ENCODE measurements around the gene ITGB5. TPM values are rescaled to one million over a fixed set of nuclear protein-coding genes. Genes with fewer than 3 reads are reported as not detected.

ITGB5 gene
- total RNA-seq, 1 donor from 2014 or later: 139 TPM

GRCh38 chr3:124780761-124781475 lies 106.2 kb downstream of the ITGB5 start:
- Mint-ChIP-seq H3K9me3 (ENCODE audit: unreplicated experiment) (no peaks in the 10 kb centered on the region), H3K4me1 (ENCODE audit: low read depth, unreplicated experiment) (peaks cover 40% of the 10 kb centered on the region), H3K4me3 (ENCODE audit: unreplicated experiment) (peak overlapping the region; percentile 8), H3K27me3 (ENCODE audit: low read depth, unreplicated experiment) (no peaks in the 10 kb centered on the region), H3K36me3 (ENCODE audit: low read depth, unreplicated experiment) (peaks cover 17% of the 10 kb centered on the region), H3K27ac (ENCODE audit: unreplicated experiment) (peak overlapping the region; percentile 95)
- H3K4me3 ChIP-seq (ENCODE audit: insufficient read depth, low read depth, low read length): no peak overlapping the region
- peaks cover 41% of the 10 kb centered on the region for H3K4me1 ChIP-seq (ENCODE audit: insufficient read depth, low read length)
- peak overlapping the region; percentile 69 for H3K4me2 ChIP-seq (ENCODE audit: low read length)
- H4K20me1 ChIP-seq (ENCODE audit: insufficient read depth, low read length): peaks cover 6% of the 10 kb centered on the region
- H2AFZ ChIP-seq (ENCODE audit: low read depth, low read length): peak overlapping the region; percentile 6
- FAIRE-seq: peak; percentile 63
- H3K27ac ChIP-seq (ENCODE audit: low read depth, low read length): peak overlapping the region; percentile 83
- no peaks in the 10 kb centered on the region for H3K27me3 ChIP-seq (ENCODE audit: insufficient read depth, low read length)
- peaks cover 9% of the 10 kb centered on the region for H3K79me2 ChIP-seq (ENCODE audit: insufficient read depth, low read length)
- no peaks in the 10 kb centered on the region for H3K9me3 ChIP-seq (ENCODE audit: insufficient read depth, low read depth, low read length)
- peak overlapping the region; percentile 74 for H3K9ac ChIP-seq (ENCODE audit: low read length)
- TF ChIP-seq, protein P1, sequence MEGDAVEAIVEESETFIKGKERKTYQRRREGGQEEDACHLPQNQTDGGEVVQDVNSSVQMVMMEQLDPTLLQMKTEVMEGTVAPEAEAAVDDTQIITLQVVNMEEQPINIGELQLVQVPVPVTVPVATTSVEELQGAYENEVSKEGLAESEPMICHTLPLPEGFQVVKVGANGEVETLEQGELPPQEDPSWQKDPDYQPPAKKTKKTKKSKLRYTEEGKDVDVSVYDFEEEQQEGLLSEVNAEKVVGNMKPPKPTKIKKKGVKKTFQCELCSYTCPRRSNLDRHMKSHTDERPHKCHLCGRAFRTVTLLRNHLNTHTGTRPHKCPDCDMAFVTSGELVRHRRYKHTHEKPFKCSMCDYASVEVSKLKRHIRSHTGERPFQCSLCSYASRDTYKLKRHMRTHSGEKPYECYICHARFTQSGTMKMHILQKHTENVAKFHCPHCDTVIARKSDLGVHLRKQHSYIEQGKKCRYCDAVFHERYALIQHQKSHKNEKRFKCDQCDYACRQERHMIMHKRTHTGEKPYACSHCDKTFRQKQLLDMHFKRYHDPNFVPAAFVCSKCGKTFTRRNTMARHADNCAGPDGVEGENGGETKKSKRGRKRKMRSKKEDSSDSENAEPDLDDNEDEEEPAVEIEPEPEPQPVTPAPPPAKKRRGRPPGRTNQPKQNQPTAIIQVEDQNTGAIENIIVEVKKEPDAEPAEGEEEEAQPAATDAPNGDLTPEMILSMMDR (IDR thresholded peaks at IDR 0.05; ENCODE audit: insufficient read depth, low read depth, low read length): no peak
- no peak for TF ChIP-seq EZH2 (IDR thresholded peaks at IDR 0.05; ENCODE audit: insufficient read depth, low read length)
- peaks cover 4% of the 10 kb centered on the region for H3K36me3 ChIP-seq (ENCODE audit: insufficient read depth, low read length)
- peak; percentile 78 for DNase-seq (ENCODE audit: low read depth)

- H3K27me3 ChIP-seq (ENCODE audit: insufficient read depth, low read length): no peaks in the 10 kb centered on the region
- peaks cover 41% of the 10 kb centered on the region for H3K4me1 ChIP-seq (ENCODE audit: insufficient read depth, low read length)
- peak overlapping the region; percentile 69 for H3K4me2 ChIP-seq (ENCODE audit: low read length)
- peaks cover 9% of the 10 kb centered on the region for H3K79me2 ChIP-seq (ENCODE audit: insufficient read depth, low read length)
- H3K36me3 Mint-ChIP-seq (ENCODE audit: low read depth, unreplicated experiment): peaks cover 17% of the 10 kb centered on the region
- H3K4me3 Mint-ChIP-seq (ENCODE audit: unreplicated experiment): peak overlapping the region; percentile 8
- H3K9me3 Mint-ChIP-seq (ENCODE audit: unreplicated experiment): no peaks in the 10 kb centered on the region
- peak overlapping the region; percentile 95 for H3K27ac Mint-ChIP-seq (ENCODE audit: unreplicated experiment)
- peak; percentile 93 for DNase-seq (ENCODE audit: low read depth)
- FAIRE-seq: no peak
- peak overlapping the region; percentile 74 for H3K9ac ChIP-seq (ENCODE audit: low read length)
- H2AFZ ChIP-seq (ENCODE audit: low read depth, low read length): no peak overlapping the region
- no peaks in the 10 kb centered on the region for H3K9me3 ChIP-seq (ENCODE audit: insufficient read depth, low read depth, low read length)
- no peaks in the 10 kb centered on the region for H3K27me3 Mint-ChIP-seq (ENCODE audit: low read depth, unreplicated experiment)
- no peak overlapping the region for H3K4me3 ChIP-seq (ENCODE audit: insufficient read depth, low read depth, low read length)
- H3K4me1 Mint-ChIP-seq (ENCODE audit: low read depth, unreplicated experiment): peaks cover 39% of the 10 kb centered on the region
- peaks cover 4% of the 10 kb centered on the region for H3K36me3 ChIP-seq (ENCODE audit: insufficient read depth, low read length)
- peaks cover 6% of the 10 kb centered on the region for H4K20me1 ChIP-seq (ENCODE audit: insufficient read depth, low read length)
- TF ChIP-seq, protein P1 (IDR thresholded peaks at IDR 0.05; ENCODE audit: insufficient read depth, low read depth, low read length): no peak
- no peak for TF ChIP-seq EZH2 (IDR thresholded peaks at IDR 0.05; ENCODE audit: insufficient read depth, low read length)
- H3K27ac ChIP-seq (ENCODE audit: low read depth, low read length): peak overlapping the region; percentile 83
Observed at GRCh38 chr3:124780356-124780755, 106.8 kb downstream of the ITGB5 start.

GRCh38 chr3:124779751-124780191 lies 107.4 kb downstream of the ITGB5 start:
- Histone ChIP-seq H2AFZ (ENCODE audit: low read depth, low read length) (no peak overlapping the region), H3K27ac (ENCODE audit: low read depth, low read length) (peak overlapping the region; percentile 83), H3K4me3 (ENCODE audit: insufficient read depth, low read depth, low read length) (no peak overlapping the region), H4K20me1 (ENCODE audit: insufficient read depth, low read length) (peaks cover 5% of the 10 kb centered on the region), H3K36me3 (ENCODE audit: insufficient read depth, low read length) (peaks cover 4% of the 10 kb centered on the region), H3K79me2 (ENCODE audit: insufficient read depth, low read length) (peaks cover 15% of the 10 kb centered on the region), H3K9ac (ENCODE audit: low read length) (peak overlapping the region; percentile 74), H3K27me3 (ENCODE audit: insufficient read depth, low read length) (no peaks in the 10 kb centered on the region), H3K9me3 (ENCODE audit: insufficient read depth, low read depth, low read length) (no peaks in the 10 kb centered on the region), H3K4me1 (ENCODE audit: insufficient read depth, low read length) (peaks cover 42% of the 10 kb centered on the region), H3K4me2 (ENCODE audit: low read length) (peak overlapping the region; percentile 69)
- Mint-ChIP-seq H3K36me3 (ENCODE audit: low read depth, unreplicated experiment) (peaks cover 15% of the 10 kb centered on the region), H3K27ac (ENCODE audit: unreplicated experiment) (peak overlapping the region; percentile 14), H3K4me3 (ENCODE audit: unreplicated experiment) (no peak overlapping the region), H3K4me1 (ENCODE audit: low read depth, unreplicated experiment) (peaks cover 44% of the 10 kb centered on the region), H3K9me3 (ENCODE audit: unreplicated experiment) (no peaks in the 10 kb centered on the region), H3K27me3 (ENCODE audit: low read depth, unreplicated experiment) (no peaks in the 10 kb centered on the region)
- no peak for DNase-seq (ENCODE audit: low read depth)
- no peak for FAIRE-seq
- TF ChIP-seq EZH2 (IDR thresholded peaks at IDR 0.05; ENCODE audit: insufficient read depth, low read length): no peak
- TF ChIP-seq, protein P1 (IDR thresholded peaks at IDR 0.05; ENCODE audit: insufficient read depth, low read depth, low read length): no peak
